DMS79 treated with DMSO at 0.1 percent for 48 hours (cell line): ENCODE results near the gene PARN.

Experiments used
- DNase-seq: peaks from one replicate; lab custom pipeline; 2025; lab: John Stamatoyannopoulos, UW

The PARN gene

GRCh38 chr16:14472357-14472756 is 157.7 kb downstream of the PARN start:
- DNase-seq, result no peak

GRCh38 chr16:14470788-14471187 is 159.3 kb downstream of the PARN start:
- no peak for DNase-seq

DNA sequence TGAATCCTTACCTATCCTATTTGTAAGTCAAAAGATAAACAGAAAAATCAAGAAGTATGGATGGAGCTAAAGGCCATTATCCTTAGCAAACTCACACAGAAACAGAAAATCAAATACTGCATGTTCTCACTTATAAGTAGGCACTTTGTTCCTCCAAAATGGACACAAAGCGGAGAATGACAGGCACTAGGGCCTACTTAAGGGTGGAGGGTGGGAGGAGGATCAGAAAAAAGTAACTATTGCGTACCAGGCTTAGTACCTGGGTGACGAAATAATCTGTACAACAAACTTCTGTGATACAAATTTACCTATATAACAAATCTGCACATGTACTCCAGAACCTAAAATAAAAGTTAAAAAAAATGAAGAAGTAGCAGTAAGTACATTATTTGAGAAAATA is 164.3 kb downstream of the PARN start:
- DNase-seq, result no peak

GRCh38 chr16:14464796-14465195 is 165.3 kb downstream of the PARN start:
- DNase-seq, result no peak

DNA sequence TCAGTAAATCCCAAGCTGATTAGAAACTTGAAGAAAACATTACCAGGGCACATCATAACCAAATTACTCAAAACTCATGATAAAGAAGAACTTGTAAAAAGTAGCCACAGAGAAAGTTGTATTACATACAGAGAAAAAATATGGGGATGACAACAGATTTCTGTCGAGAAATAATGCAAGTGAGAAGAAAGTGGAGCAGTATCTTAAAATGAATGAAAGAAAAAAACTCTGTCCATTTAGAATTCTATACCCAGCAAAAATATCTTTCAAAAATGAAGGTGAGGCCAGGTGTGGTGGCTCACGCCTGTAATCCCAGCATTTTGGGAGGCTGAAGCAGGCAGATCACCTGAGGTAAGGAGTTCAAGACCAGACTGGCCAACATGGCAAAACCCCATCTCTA is 165.9 kb downstream of the PARN start:
- DNase-seq, result no peak

DNA sequence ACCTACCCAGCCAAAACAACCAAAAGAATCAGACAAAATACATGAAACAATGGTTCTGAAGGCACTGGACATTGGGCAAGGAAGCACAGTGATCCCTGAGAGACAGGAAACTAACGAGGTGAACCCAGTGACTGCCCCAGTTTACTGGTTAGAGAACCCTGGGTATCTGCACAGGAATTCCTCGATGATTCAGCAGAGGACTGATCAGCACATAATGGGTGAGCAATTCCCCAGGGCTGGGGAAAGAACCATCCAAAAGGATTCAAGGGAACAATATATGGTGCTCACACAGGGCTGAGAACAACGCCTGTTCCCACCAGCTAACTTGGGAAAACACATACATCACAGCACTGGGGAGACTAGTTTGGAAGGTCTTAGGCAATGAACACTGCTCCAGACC is 167.2 kb downstream of the PARN start:
- DNase-seq, result no peak

DNA sequence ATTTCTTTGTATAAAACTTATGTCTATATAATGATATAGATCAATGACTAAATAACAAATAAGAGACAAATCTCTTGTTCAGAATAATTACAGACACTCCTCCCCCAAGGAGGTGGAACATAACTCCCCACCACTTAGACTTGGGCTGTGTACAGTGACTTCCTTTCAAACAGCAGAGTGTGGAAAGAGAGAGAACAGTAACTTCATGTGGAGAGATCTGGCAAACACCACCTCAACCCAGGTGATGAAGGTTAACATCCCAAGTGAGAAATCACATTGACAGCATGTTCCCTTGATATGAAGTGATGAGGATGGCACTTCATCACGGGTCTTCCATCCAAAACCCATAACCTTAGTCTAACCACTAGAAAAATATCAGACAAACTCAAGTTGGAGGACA is 169.3 kb downstream of the PARN start:
- no peak for DNase-seq

- no peak for DNase-seq
These were observed 171.5 kb downstream of the PARN start for GRCh38 chr16:14458576-14458975.

DNA sequence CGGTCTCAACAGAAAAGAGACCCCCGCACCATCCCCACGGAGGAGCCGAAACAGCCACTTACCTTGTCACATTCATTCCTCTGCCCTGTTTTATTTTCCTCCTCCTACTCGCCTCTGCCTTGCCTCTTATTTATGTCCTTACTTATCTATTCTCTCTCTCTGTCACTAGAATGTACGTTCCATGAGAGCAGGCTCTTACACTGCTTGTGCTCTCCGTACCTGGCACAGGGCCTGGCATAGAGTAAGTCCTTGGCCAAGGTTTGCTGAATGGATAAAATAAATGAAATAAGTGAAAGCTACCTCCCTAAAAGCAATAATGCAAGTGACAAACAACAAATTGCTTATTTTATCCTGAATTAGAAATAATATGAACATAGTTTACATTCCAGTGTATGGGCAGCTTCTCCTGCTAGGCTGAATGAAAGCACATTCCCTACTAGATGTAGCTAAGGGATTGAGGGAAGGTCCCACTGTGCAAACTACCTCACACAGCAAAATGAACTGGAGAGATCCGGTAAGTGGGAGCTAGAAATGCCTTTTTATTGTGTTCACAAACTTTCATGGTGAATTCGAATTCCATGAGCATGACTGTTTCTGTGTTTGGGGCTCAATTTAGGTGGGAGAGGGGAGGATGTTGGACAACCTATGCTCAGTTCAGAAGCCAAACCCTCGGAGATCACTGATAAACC is 173.1 kb downstream of the PARN start:
- DNase-seq, result no peak

GRCh38 chr16:14455573-14455972 is 174.5 kb downstream of the PARN start:
- DNase-seq, result no peak

GRCh38 chr16:14454391-14454790 is 175.7 kb downstream of the PARN start:
- DNase-seq, result no peak

DNA sequence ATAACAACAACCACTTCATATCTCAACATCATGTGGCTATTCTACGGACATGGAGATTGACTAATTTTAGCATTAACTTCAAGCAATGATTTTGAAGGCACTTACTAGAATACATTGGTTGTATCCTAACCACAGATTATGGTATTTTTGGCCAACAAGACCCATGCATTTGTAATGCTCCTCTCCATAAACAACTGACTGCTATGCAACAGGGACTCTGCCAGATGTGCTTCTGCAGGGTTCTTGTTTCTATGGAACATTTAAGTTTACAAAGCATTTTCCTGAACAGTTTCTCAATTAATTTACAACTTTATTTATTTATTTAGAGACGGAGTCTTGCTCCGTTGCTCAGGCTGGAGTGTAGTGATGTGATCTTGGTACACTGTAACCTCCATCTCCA is 178.0 kb downstream of the PARN start:
- DNase-seq, result no peak

DNA sequence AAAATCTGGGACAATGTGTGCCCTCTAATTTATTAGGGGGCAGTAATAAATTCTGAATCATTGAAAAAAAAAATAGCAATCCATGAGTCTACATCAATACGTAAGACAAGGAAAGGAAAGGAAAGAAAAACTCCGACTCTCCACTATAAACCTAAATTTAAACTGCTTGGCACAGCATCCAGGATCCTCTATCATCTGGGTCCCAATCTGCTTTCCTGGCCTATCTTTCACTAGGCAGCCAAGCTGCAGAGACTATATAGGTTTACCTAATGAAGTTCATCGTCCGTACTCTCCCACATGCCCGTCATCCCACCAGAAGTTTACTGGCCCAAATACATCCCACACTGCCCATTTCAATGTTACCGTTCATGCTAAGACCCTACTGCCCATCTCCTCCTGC is 179.2 kb downstream of the PARN start:
- no peak for DNase-seq

GRCh38 chr16:14449790-14450480 is 180.1 kb downstream of the PARN start:
- no peak for DNase-seq

GRCh38 chr16:14449334-14449733 is 180.7 kb downstream of the PARN start:
- no peak for DNase-seq

DNA sequence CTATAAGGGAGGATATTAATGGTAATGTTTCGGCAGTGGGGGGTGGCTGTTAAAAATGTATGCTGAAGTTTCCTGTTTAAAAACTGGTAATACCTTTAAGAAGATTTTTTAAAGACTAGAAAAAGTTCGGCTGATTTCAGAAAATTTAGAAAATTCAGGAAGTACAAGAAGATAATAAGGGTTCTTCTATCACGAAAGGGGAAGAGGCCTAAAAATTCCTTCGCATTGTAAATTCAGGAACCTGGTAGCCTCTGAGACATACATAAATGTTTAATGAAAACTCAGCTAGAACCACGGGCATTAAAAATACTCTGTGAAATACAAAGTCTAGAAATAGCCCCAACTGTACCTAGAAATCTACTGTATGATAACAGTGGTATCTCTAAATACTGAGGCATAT is 181.2 kb downstream of the PARN start:
- DNase-seq, result no peak

DNA sequence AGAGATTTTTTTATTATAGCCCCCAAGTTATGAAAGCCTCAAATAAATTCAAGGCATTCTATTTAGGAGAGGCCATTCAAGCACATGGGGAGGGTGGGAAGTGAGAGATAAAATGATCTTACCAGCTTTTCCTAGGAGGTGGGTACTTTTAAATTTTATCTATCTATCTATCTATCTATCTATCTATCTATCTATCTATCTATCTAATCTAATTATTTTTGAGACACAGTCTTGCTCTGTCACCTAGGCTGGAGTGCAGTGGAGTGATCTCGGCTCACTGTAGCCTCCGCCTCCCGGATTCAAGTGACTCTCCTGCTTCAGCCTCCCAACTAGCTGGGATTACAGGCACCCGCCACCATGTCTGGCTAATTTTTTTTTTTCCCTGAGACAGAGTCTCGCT is 182.3 kb downstream of the PARN start:
- no peak for DNase-seq

DNA sequence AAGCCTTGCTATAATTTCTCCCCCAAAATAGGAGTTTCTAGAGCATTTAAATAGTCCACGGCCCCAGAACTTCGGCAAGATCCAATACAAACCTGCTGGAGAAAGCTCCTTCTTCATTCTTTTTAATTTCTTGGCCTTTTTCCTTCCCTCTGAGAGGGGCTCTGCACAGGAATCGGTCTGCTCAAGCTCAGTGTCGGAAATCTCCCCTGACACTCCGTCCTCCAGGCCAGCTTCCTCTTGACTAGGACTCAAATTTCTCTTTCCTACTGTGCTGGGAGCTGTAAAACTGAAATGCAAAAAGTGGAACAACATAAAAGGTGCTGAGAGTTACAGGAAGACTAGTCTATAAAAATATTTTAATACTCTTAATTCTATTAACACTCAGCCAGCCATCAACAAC is 183.3 kb downstream of the PARN start:
- no peak for DNase-seq

DNA sequence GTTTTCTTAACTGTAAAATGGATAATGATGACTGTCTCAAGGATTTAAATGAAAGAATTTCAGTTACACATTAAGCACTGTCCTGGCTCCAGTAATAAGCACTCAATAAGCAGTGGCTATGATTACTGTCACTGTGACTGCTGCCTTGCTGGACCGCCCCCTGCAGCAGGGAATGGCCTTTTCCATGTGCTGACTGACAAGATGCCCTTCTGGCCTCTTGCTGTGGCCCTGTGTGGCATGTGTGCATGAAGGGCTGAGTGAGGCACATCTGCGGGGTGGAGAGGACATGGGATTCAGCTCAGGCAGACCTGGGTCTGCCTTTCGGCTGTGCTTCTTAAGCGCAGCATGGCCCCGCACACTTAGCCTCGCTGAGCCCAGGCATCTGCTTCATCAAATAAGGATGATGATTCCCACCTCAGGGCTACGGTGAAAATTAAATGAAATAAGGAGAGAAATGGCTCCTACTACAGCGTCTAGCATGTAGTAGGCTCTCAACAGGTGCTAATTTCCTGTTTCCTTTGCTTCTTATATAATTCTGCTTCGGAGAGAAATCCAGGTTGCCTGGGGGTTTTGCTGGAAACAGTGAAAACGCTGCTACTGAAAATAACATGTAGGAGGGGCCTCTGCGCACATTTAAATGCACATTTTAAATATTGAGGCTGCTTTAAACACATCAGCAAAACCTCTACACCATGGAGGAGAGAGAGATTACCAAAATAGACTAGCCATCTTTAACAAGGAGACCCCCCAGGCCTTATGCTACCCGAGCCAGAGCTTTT is 183.9 kb downstream of the PARN start:
- DNase-seq, result no peak

DNA sequence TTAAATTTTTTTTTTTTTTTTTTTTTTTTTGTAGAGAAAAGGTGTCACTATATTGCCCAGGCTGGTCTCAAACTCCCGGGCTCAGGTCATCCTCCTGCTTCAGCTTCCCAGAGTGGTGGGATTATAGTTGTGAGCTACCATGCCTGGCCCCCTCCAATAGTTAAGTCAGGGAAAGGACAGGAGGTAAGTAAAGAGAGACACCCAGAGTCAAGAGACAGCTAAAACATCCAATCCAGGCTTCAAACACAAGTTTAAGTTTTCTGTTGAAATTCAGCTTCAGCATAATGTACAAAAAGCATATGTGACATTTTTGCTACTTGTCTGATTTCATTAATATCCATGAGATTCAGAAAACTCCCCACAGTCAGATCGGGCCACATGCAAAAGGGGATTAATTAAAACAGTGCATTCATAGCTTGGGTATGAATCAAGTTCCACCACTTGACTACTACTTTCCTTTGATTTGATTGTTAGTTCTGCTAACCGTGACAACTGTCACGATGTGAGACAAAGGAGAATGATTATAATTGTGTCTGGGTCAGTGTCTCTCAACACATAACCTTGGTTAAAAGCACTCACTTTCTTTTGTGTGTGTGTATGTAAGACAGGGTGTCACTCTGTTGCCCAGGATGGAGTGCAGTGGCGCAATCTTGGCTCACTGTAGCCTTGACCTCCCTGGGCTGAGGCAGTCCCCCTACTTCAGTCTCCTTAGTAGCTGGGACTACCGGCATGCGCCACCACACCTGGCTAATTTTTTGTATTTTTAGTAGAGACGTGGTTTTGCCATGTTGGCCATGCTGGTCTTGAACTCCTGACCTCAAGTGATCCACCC is 184.9 kb downstream of the PARN start:
- no peak for DNase-seq

- DNase-seq, result peak; percentile 82
These were observed 188.5 kb downstream of the PARN start for GRCh38 chr16:14441533-14441932.

- DNase-seq, result no peak
These were observed 191.8 kb downstream of the PARN start for GRCh38 chr16:14438256-14438655.
